K562 (cell line): ENCODE measurements around the gene ITPR1. TPM values are rescaled to one million over a fixed set of nuclear protein-coding genes. Genes with fewer than 3 reads are reported as not detected.

Experiments used
- CBFA2T3 ChIP-seq: fragments of 450-650 bp; IDR thresholded peaks from 2 replicates; pipeline ENCODE4 v1.6.1; 2017
- CC2D1A ChIP-seq: fragments of 450-650 bp; IDR thresholded peaks from 2 replicates; pipeline ENCODE4 v1.6.1; 2017; ENCODE audit warnings: mild to moderate bottlenecking
- CCAR2 ChIP-seq: fragments of 200-400 bp; formaldehyde crosslinking; IDR thresholded peaks from 2 replicates; pipeline ENCODE4 v1.6.1; 2017; ENCODE audit warnings: mild to moderate bottlenecking, low read depth, low read length
- CEBPB ChIP-seq: fragments of 450-650 bp; IDR thresholded peaks from 2 replicates; pipeline ENCODE4 v1.6.1; 2016; ENCODE audit warnings: missing genetic modification characterization, missing compliant biosample characterization
- CHAMP1 ChIP-seq: fragments of 450-650 bp; IDR thresholded peaks from 2 replicates; pipeline ENCODE4 v1.6.1; 2016; ENCODE audit warnings: mild to moderate bottlenecking
- CHD4 ChIP-seq: fragments of 200-600 bp; sonication (generic); IDR thresholded peaks from 3 replicates; pipeline ENCODE4 v1.6.1; 2012; ENCODE audit warnings: low read depth, mild to moderate bottlenecking, mixed read lengths, low read length, inconsistent platforms; ENCODE audit not compliant: insufficient read depth, insufficient replicate concordance, poor library complexity, severe bottlenecking
- CREB3L1 ChIP-seq: fragments of 450-650 bp; IDR thresholded peaks from 2 replicates; pipeline ENCODE4 v1.6.1; 2014; ENCODE audit warnings: low read depth, mild to moderate bottlenecking, moderate library complexity, borderline replicate concordance
- CREB5 ChIP-seq: fragments of 250-450 bp; sonication (Bioruptor Pico); IDR thresholded peaks from 2 replicates; pipeline ENCODE4 v1.5.0; 2020; ENCODE audit warnings: mild to moderate bottlenecking
- HDAC3 ChIP-seq: fragments of 450-650 bp; IDR thresholded peaks from 2 replicates; pipeline ENCODE4 v1.6.1; 2018; ENCODE audit warnings: borderline replicate concordance, mild to moderate bottlenecking, moderate library complexity; ENCODE audit not compliant: partially characterized antibody
- IRF2 ChIP-seq: sonication (generic); formaldehyde crosslinking; IDR thresholded peaks from 2 replicates; pipeline ENCODE4 v1.8.1; 2022; ENCODE audit warnings: mild to moderate bottlenecking, missing genetic modification reagents
- KLF1 ChIP-seq: fragments of 450-650 bp; IDR thresholded peaks from 2 replicates; pipeline ENCODE4 v1.6.1; 2016; ENCODE audit warnings: missing genetic modification characterization, missing compliant biosample characterization
- KLF10 ChIP-seq: fragments of 250-450 bp; sonication (Bioruptor Pico); IDR thresholded peaks from 2 replicates; pipeline ENCODE4 v1.6.1; 2021; ENCODE audit warnings: matching md5 sums
- MCM3 ChIP-seq: fragments of 450-650 bp; IDR thresholded peaks from 2 replicates; pipeline ENCODE4 v1.6.1; 2016
- NFE2L1 ChIP-seq: fragments of 450-650 bp; IDR thresholded peaks from 2 replicates; pipeline ENCODE4 v1.6.1; 2016; ENCODE audit warnings: missing genetic modification characterization, low read depth, mild to moderate bottlenecking, missing compliant biosample characterization, moderate library complexity, borderline replicate concordance
- NFRKB ChIP-seq: fragments of 450-650 bp; IDR thresholded peaks from 2 replicates; pipeline ENCODE4 v1.6.1; 2016; ENCODE audit warnings: low read depth
- RNF2 ChIP-seq: sonication (generic); IDR thresholded peaks from 2 replicates; pipeline ENCODE4 v1.6.1; 2016
- SAFB ChIP-seq: fragments of 200-400 bp; formaldehyde crosslinking; IDR thresholded peaks from 2 replicates; pipeline ENCODE4 v1.6.1; 2017; ENCODE audit warnings: low read depth, low read length, borderline replicate concordance
- SMAD3 ChIP-seq: fragments of 450-650 bp; formaldehyde crosslinking; conservative IDR thresholded peaks from 2 replicates; pipeline ENCODE4 v1.4.0; 2020; ENCODE audit warnings: mild to moderate bottlenecking
- TCFL5 ChIP-seq: fragments of 250-450 bp; sonication (Bioruptor Pico); conservative IDR thresholded peaks from 2 replicates; pipeline ENCODE4 v1.6.1; 2021; ENCODE audit warnings: mild to moderate bottlenecking, moderate library complexity, matching md5 sums
- UBTF ChIP-seq, 2 experiments: IDR thresholded peaks; 2 replicates each; pipeline ENCODE4 v1.6.1; 2012; ENCODE audit warnings: improper control_type of control experiment in 2 of 2, low read depth in 2 of 2, low read length in 2 of 2, borderline replicate concordance in 1 of 2
- ZNF444 ChIP-seq: fragments of 250-450 bp; sonication (Bioruptor Pico); IDR thresholded peaks from 2 replicates; pipeline ENCODE4 v1.4.0; 2020; ENCODE audit warnings: mild to moderate bottlenecking, moderate library complexity
- polyA plus RNA-seq, 8 experiments: library from polyadenylated mRNA; depleted of rRNA in 4 of 8; stranded (reverse) in 5 of 8; unstranded in 3 of 8; fragments of >200 nt; fragmentation: Nextera tagmentation in 2 of 8; fragmentation: Illumina TruSeq in 1 of 8; extraction: Ambion mirVana in 2 of 8; extraction: Trizol in 1 of 8; gene quantifications; 2 replicates each; pipeline versions ENCODE4 v1.2.1 to v1.2.3, GENCODE V29; 2011 to 2014; ENCODE audit warnings: inconsistent platforms in 1 of 8, missing spikeins in 1 of 8
- total RNA-seq, 7 experiments: library from RNA; depleted of rRNA in 6 of 7; stranded (reverse); fragments of >200 nt in 6 of 7; fragmentation: Illumina TruSeq in 2 of 7; extraction: Trizol in 2 of 7; gene quantifications; 2 replicates each; pipeline versions ENCODE4 v1.2.1 to v1.2.3, GENCODE V29; 2011 to 2021; ENCODE audit warnings: low replicate concordance in 1 of 7

ITPR1 gene
- total and polyA plus RNA-seq, 9 of the 15 experiments (the other 6 are each of a cell fraction or from before 2014, with no cell fraction given), result 22.4 to 40.0 (median 27.4) TPM

- TF ChIP-seq IRF2 (CRISPR knock-in tag) (no peak), CCAR2 (no peak), TCFL5 (CRISPR knock-in tag) (no peak), KLF10 (CRISPR knock-in tag) (no peak), CREB5 (CRISPR knock-in tag) (no peak), NFRKB (no peak), HDAC3 (no peak), ZNF444 (no peak), MCM3 (no peak), CREB3L1 (no peak), KLF1 (tag) (no peak), CC2D1A (no peak), CEBPB (tag) (peak; percentile 45; the same call in 1 of the 2 replicates), CBFA2T3 (no peak), CHAMP1 (no peak), SAFB (no peak), NFE2L1 (tag) (no peak), SMAD3 (CRISPR knock-in tag) (0 out of 2 replicates have a peak, but pooled peaks have one; percentile 50), RNF2 (no peak; the same call in 1 of the 2 replicates), CHD4 (no peak), UBTF (IDR thresholded peaks at IDR 0.05; ENCODE audit: borderline replicate concordance in 1 of 2, low read depth in 2 of 2, low read length in 2 of 2) (no peak)
Observed at GRCh38 chr3:4504340-4505261, 11.5 kb downstream of the ITPR1 start (continued).
